BLaER1 treated with 17β-estradiol and CSF1 and Interleukin-3, amounts not matched to agents 10 nM and 100 nM (cell line): ENCODE measurements around the gene ZSCAN20.

ENCODE experiments used
- H3K27ac ChIP-seq, 11 experiments: shearing (Covaris generic); formaldehyde crosslinking; 2 replicates each; pipeline ENCODE4 v1.8.1; 2022
- H3K27me3 ChIP-seq, 11 experiments: shearing (Covaris generic); formaldehyde crosslinking; 2 replicates each; pipeline ENCODE4 v1.8.1; 2022
- H3K36me3 ChIP-seq, 11 experiments: shearing (Covaris generic); formaldehyde crosslinking; 2 replicates each; pipeline ENCODE4 v1.8.1; 2022
- H3K4me1 ChIP-seq, 10 experiments: shearing (Covaris generic); formaldehyde crosslinking; 2 replicates each; pipeline ENCODE4 v1.8.1; 2022
- H3K4me2 ChIP-seq, 11 experiments: shearing (Covaris generic); formaldehyde crosslinking; 2 replicates each; pipeline ENCODE4 v1.8.1; 2022
- H3K4me3 ChIP-seq, 10 experiments: shearing (Covaris generic); formaldehyde crosslinking; 2 replicates each; pipeline ENCODE4 v1.8.1; 2022
- H3K9ac ChIP-seq, 11 experiments: shearing (Covaris generic); formaldehyde crosslinking; 2 replicates each; pipeline ENCODE4 v1.8.1; 2022
- H3K9me3 ChIP-seq, 11 experiments: shearing (Covaris generic); formaldehyde crosslinking; replicated peaks in 1 of 11; 2 replicates each; pipeline ENCODE4 v1.8.1; 2022
- H4K20me1 ChIP-seq, 11 experiments: shearing (Covaris generic); formaldehyde crosslinking; 2 replicates each; pipeline ENCODE4 v1.8.1; 2022
- Cebpa-rat ChIP-seq, 11 experiments: shearing (Covaris generic); IDR thresholded peaks; 2 replicates each; pipeline ENCODE4 v1.8.1; 2022

ZSCAN20 gene

DNA sequence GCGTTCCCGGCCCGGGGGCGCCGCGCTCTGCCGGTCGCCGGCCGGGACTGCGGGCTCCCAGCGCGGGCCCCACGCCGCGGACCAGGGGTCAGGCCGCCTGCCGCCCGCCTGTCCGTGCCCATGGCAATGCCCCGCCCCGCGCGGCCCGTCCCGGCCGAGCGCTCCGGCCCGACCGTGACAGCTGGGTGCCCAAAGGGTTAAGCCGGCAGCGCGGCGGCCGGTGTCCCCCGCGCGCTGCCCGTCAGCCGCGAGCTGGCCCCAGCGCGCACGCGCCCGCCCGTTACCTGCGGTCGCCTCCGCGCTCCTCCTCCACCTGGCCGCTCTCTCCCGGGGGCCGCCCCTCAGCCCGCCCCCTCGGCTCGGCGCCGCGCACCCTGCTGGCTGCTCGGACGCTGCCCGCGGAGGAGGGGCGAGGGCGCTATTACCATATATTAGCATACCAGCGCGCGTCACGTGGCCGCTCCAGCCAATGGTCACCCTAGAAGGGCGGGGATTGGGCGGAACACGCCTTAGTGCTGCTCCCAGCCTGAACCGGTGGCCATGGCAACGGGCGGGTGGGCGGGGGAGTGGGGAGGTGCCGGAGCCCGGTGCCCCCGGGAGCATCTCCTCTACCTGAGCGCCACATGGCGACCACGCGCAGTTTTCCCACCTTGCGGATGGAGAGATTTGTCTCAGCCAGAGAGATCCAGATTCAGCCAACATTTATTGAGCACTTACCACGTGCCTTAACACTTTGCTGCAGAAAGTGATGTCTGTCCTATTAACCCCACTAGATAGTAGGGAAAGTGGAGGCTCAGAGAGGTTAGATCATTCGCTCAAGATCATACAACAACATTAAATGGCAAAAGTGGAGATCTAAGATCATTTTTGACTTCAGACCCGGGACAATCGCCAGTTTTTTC, 41.5 kb upstream of the ZSCAN20 start, which contains the start of gene PHC2:
Gene PHC2 (minus strand): TSS at position 404 of the 902 bp plus-strand sequence. CDS start 55,556 bp downstream, outside the sequence.
- no peaks in the 10 kb centered on the region for H3K36me3 ChIP-seq
- H3K27me3 ChIP-seq, result peaks cover 21 to 55% (median 23%) of the 10 kb centered on the region in 11 experiments
- peaks cover 0 to 16% (median 0%) of the 10 kb centered on the region in 11 experiments; a peak in 5 of 22 replicates for H4K20me1 ChIP-seq
- peak within 1 kb of the TSS; percentile 87 to 98 (median 93) for H3K4me2 ChIP-seq
- peak within 1 kb of the TSS; percentile 71 to 83 (median 82) for H3K9ac ChIP-seq
- TF ChIP-seq Cebpa-rat (IDR thresholded peaks at IDR 0.05), result no peak
- peaks cover 54 to 73% (median 64%) of the 10 kb centered on the region in 10 experiments for H3K4me1 ChIP-seq
- H3K9me3 ChIP-seq, result no peaks in the 10 kb centered on the region
- peak within 1 kb of the TSS; percentile 36 to 74 (median 65) for H3K27ac ChIP-seq
- peak within 1 kb of the TSS; percentile 74 to 92 (median 88) for H3K4me3 ChIP-seq

DNA sequence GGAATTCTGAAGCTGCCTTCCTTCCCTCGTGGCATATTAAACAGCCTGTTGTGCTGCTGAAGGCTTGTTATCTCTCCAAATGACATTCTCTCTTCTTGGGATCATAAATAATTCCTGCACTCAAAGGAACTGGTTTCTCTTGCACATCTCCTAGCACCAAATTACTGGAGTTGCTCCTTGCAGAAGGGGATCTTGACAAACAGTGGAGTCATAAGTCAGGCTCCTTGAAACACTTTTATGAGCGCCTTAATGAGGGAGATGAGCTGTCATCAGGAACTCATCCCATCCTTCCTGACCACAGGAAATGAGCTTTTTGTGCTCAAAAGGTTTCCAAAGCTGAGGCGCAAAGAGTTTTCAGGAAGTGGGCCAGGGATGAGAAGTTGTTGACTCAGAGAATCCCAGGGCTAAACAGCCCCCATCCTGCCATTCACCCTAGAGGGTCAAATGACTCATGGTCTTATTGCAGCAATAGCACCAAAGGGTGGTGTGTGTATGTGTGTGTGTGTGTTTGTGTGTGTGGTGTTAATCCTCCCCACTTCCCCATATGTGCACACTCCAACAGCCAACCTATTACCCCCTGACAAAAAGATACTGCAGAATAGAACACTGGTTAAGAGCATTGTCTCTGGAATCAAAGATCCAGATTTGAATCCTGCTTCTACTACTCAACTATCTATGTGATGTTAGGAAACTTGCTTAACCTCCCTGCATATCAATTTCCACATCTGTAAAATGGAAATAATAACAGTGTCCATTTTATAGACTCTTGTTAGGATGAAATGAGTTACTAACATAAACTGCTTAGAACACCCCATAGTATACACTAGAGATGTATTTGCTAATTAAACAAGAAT, 38.7 kb upstream of the ZSCAN20 start:
- Histone ChIP-seq H3K4me2 (peak overlapping the region; percentile 60 to 88 (median 81); a peak in 21 of 22 replicates), H3K9ac (peak overlapping the region in 6 of 11 experiments; percentile 6 to 40 (median 32); a peak in 7 of 22 replicates), H3K27ac (peak overlapping the region in 10 of 11 experiments; percentile 29 to 72 (median 64); a peak in 19 of 22 replicates)

DNA sequence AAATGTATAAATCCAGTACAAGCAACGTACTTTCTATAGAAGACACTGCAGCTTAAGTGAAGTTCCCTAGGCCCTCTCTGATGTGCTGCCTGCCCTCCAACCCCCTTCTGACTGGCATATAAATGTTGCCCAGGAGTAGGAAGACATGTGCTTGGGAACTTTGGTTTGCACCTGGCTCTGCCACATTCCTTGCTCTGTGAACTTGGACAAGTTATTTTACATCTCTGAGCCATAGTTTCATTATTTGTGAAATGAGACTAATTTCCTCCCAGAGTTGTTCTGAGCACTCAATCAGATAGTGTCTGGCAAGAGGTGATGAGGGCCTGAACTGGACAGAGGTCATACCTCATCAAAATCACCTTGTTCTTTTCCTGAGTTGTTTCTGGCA, 38.1 kb upstream of the ZSCAN20 start:
- H3K4me2 ChIP-seq, result peak overlapping the region; percentile 60 to 88 (median 81)
- H4K20me1 ChIP-seq, result peaks cover 0 to 9% (median 0%) of the 10 kb centered on the region in 11 experiments; a peak in 4 of 22 replicates
- no peaks in the 10 kb centered on the region for H3K9me3 ChIP-seq
- peak overlapping the region in 4 of 11 experiments; percentile 10 to 19 (median 12); a peak in 3 of 22 replicates for H3K9ac ChIP-seq
- H3K4me3 ChIP-seq, result no peak overlapping the region
- no peak for TF ChIP-seq Cebpa-rat (IDR thresholded peaks at IDR 0.05)
- peaks cover 12 to 49% (median 14%) of the 10 kb centered on the region in 11 experiments for H3K27me3 ChIP-seq
- peak overlapping the region in 9 of 11 experiments; percentile 26 to 72 (median 52); a peak in 18 of 22 replicates for H3K27ac ChIP-seq
- no peaks in the 10 kb centered on the region for H3K36me3 ChIP-seq
- H3K4me1 ChIP-seq, result peaks cover 41 to 69% (median 57%) of the 10 kb centered on the region in 10 experiments

More for the DNA sequence above, 38.7 kb upstream of the ZSCAN20 start:
- H3K27me3 ChIP-seq, result peaks cover 19 to 49% (median 21%) of the 10 kb centered on the region in 11 experiments
- H3K4me3 ChIP-seq, result no peak overlapping the region
- no peaks in the 10 kb centered on the region for H3K9me3 ChIP-seq
- H4K20me1 ChIP-seq, result peaks cover 0 to 13% (median 0%) of the 10 kb centered on the region in 11 experiments; a peak in 5 of 22 replicates
- H3K4me1 ChIP-seq, result peaks cover 47 to 76% (median 62%) of the 10 kb centered on the region in 10 experiments
- peak; percentile 68 to 96 (median 91); a peak in 19 of 22 replicates for TF ChIP-seq Cebpa-rat (IDR thresholded peaks at IDR 0.05)
- H3K36me3 ChIP-seq, result no peaks in the 10 kb centered on the region

DNA sequence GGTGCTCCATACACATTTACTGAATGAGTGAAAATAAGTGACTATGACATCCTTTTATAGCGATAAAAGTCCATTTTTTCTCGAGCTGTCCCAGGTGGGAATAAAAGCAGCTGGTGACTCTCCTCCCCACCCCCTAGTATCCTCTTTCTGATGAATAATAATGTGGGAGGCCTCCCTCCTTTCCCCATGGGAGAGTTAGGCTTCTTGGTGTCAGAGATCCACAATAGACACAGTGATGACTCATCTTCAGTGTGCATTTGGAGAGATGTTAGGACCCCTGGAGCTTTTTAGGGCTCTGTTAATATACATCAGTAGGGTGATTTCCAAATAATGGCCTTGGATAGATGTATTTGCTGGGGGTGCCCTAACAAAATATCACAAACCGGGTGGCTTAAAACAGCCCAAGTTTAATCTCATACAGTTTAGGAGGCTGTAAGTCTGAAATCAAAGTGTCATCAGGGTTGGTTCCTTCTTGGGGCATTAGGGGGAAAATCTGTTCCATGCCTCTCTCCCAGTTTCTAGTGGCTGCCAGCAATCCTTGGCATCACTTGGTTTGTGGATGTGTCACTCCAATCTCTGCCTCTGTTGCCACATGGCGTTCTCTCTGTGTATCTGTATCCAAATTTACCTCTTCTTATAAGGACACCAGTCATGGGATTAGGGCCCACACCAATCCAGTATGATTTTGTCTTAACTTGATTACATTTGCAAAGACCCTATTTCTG, 37.2 kb upstream of the ZSCAN20 start:
- peak overlapping the region in 8 of 11 experiments; percentile 12 to 72 (median 51); a peak in 16 of 22 replicates for H3K27ac ChIP-seq
- H3K4me2 ChIP-seq, result peak overlapping the region; percentile 60 to 88 (median 81)
- peaks cover 32 to 60% (median 49%) of the 10 kb centered on the region in 10 experiments for H3K4me1 ChIP-seq
- H3K9ac ChIP-seq, result 0 out of 22 replicates have a peak overlapping the region, but pooled peaks of 3 of the 11 experiments have one; percentile 12 to 25 (median 19)
- H4K20me1 ChIP-seq, result peaks cover 0 to 4% (median 0%) of the 10 kb centered on the region in 11 experiments; a peak in 1 of 22 replicates
- no peaks in the 10 kb centered on the region for H3K9me3 ChIP-seq
- no peak for TF ChIP-seq Cebpa-rat (IDR thresholded peaks at IDR 0.05)
- no peak overlapping the region for H3K4me3 ChIP-seq
- no peaks in the 10 kb centered on the region for H3K36me3 ChIP-seq
- peaks cover 3 to 40% (median 5%) of the 10 kb centered on the region in 11 experiments for H3K27me3 ChIP-seq

DNA sequence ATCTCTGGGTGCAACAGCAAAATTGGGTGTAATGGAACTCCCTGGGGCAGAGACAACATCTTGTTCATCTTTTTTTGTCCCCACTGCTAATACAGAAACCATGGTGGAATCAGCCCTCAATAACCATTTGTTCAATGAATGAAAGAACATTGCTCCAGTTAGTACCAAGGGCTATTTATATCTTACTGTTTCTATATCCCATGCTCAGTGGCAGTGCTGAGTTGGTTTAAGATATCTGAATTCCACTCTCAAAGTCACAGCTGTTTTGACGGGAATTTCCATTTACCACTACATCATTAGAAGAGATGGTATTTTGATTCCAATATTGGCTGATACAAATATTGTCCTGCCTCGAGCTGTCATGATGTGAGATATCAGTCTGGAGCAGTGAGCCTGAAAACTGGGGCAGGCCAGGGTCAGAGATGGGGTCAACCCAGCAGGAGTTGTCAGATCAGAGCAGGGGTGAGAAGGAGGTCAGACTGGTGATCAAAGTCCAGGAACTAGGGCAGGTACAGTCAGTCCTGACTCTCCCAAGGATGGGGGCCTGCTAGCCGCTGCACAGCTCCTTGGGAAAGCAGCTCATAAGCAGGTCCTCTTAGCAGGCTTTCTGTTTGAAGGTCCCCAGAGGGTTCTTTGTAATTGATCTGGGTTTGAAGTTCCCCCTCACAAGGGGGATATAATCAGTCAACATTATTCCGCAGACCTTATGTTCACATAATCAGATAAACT, 35.7 kb upstream of the ZSCAN20 start:
- Histone ChIP-seq H3K27ac (no peak overlapping the region), H3K36me3 (no peaks in the 10 kb centered on the region), H3K4me3 (no peak overlapping the region), H3K9ac (no peak overlapping the region), H4K20me1 (peaks cover 0 to 4% (median 0%) of the 10 kb centered on the region in 11 experiments; a peak in 1 of 22 replicates), H3K9me3 (no peaks in the 10 kb centered on the region), H3K4me2 (peak overlapping the region in 4 of 11 experiments; percentile 3 to 81 (median 14); a peak in 1 of 22 replicates), H3K27me3 (peaks cover 0 to 33% (median 0%) of the 10 kb centered on the region in 11 experiments; a peak in 5 of 22 replicates), H3K4me1 (peaks cover 26 to 67% (median 52%) of the 10 kb centered on the region in 10 experiments)
- no peak for TF ChIP-seq Cebpa-rat (IDR thresholded peaks at IDR 0.05)

DNA sequence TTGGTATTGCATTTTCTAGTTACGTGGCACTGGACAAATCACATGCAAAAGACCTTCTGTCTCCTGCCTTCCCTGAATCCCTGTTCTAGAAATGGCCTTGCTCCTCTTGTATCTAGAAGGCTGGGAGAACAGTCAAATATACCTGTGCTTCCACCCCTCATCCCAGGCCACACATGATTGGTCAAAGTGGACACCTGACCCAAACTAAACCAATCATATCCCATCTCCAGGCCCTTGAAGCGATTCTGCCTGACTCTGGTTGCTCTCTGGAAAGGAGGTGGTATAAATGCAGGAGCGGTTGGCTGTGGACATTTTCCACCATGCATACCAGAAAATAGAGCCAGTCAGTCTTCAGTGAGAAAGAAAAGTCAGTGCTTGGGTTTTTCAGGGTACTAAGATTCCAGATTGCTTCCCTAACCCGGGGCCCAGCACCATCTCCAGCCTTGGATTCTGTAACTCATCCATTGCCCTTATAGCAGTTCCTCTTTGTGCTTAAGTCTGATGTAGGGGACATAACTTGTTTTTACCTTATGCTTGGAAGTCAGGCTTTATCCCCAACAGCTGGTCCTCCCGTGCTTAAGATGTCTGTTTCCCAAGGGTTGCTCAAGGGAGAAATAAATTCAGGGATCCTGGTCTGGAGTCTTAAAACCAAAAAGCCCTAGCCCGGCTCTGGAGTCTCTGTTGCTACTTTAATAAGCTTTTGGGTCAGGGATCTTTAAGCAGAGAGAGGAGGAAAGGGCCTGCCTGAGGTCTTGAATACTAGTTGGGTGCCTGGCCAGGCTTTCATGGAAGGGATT, 33.9 kb upstream of the ZSCAN20 start:
- H3K4me3 ChIP-seq, result no peak overlapping the region
- peaks cover 22 to 50% (median 34%) of the 10 kb centered on the region in 10 experiments for H3K4me1 ChIP-seq
- peaks cover 0 to 32% (median 0%) of the 10 kb centered on the region in 11 experiments; a peak in 5 of 22 replicates for H3K27me3 ChIP-seq
- no peaks in the 10 kb centered on the region for H3K36me3 ChIP-seq
- H3K27ac ChIP-seq, result no peak overlapping the region
- H4K20me1 ChIP-seq, result peaks cover 0 to 4% (median 0%) of the 10 kb centered on the region in 11 experiments; a peak in 1 of 22 replicates
- H3K9me3 ChIP-seq, result no peaks in the 10 kb centered on the region
- H3K4me2 ChIP-seq, result no peak overlapping the region
- TF ChIP-seq Cebpa-rat (IDR thresholded peaks at IDR 0.05), result no peak
- no peak overlapping the region for H3K9ac ChIP-seq
